IMR-90 (cell line): ENCODE data around the gene INHBC. TPM values are rescaled to one million over a fixed set of nuclear protein-coding genes. Genes with fewer than 3 reads are reported as not detected.

Source experiments
- ATAC-seq: fragments of 200-7000 bp; cut with Tn5 transposase; 2 replicates; pipeline ENCODE4 v1.9.1; 2020; ENCODE audit warnings: low read depth, mild to moderate bottlenecking, moderate library complexity
- BruUV-seq: library from RNA; stranded (reverse); fragments of 400-500 nt; replicated peaks from 2 replicates; lab custom pipeline; 2021; lab: Mats Ljungman, UMichigan
- CTCF ChIA-PET: fragments of 300-600 bp; formaldehyde crosslinking; extraction: SDS; loops from one replicate; lab custom pipeline; 2021; ENCODE audit warnings: antibody characterized with exemption; lab: Yijun Ruan, JAX
- POLR2A ChIA-PET: fragments of 300-600 bp; sonication (Branson Sonifier 250); formaldehyde crosslinking; loops from one replicate; lab custom pipeline; 2022; ENCODE audit warnings: antibody characterized with exemption; ENCODE audit not compliant: unreplicated experiment; lab: Charles Lee
- DNase-seq: peaks from one replicate; pipeline ENCODE4 v3.0.0; 2013
- H2AFZ ChIP-seq: replicated peaks from 2 replicates; pipeline ENCODE3; 2013; ENCODE audit warnings: low read length, mild to moderate bottlenecking; ENCODE audit not compliant: poor library complexity
- H2AK5ac ChIP-seq: 2 replicates; pipeline ENCODE4 v1.6.1; 2013; ENCODE audit warnings: low read depth, low read length, inconsistent platforms
- H2AK9ac ChIP-seq: replicated peaks from 2 replicates; pipeline ENCODE3; 2013; ENCODE audit warnings: mild to moderate bottlenecking, low read depth, low read length, moderate library complexity; ENCODE audit not compliant: poor library complexity
- H2BK120ac ChIP-seq: 2 replicates; pipeline ENCODE4 v1.6.1; 2013; ENCODE audit warnings: low read depth, low read length, inconsistent platforms
- H2BK15ac ChIP-seq: 3 replicates; pipeline ENCODE4 v1.6.1; 2013; ENCODE audit warnings: low read depth, low read length, inconsistent platforms
- H2BK20ac ChIP-seq: 2 replicates; pipeline ENCODE4 v1.6.1; 2013; ENCODE audit warnings: low read depth, mild to moderate bottlenecking, inconsistent platforms, low read length, moderate library complexity
- H2BK5ac ChIP-seq: 2 replicates; pipeline ENCODE4 v1.6.1; 2013; ENCODE audit warnings: mild to moderate bottlenecking, low read depth, low read length, inconsistent platforms; ENCODE audit not compliant: poor library complexity, severe bottlenecking
- H3K14ac ChIP-seq: replicated peaks from 2 replicates; pipeline ENCODE4 v1.6.1; 2013; ENCODE audit warnings: low read depth, low read length, inconsistent platforms
- H3K18ac ChIP-seq: 2 replicates; pipeline ENCODE4 v1.6.1; 2013; ENCODE audit warnings: low read depth, low read length, control low read depth
- H3K23ac ChIP-seq: 2 replicates; pipeline ENCODE4 v1.6.1; 2013; ENCODE audit warnings: low read depth, low read length, inconsistent platforms
- H3K27ac ChIP-seq: 2 replicates; pipeline ENCODE4 v1.5.1; 2013; ENCODE audit warnings: mild to moderate bottlenecking, control low read depth, low read length; ENCODE audit not compliant: insufficient read depth
- H3K27me3 ChIP-seq: 2 replicates; pipeline ENCODE4 v1.6.1; 2013; ENCODE audit warnings: low read length; ENCODE audit not compliant: control insufficient read depth, insufficient read depth
- H3K36me3 ChIP-seq: 2 replicates; pipeline ENCODE4 v1.6.1; 2013; ENCODE audit warnings: low read length, mixed read lengths; ENCODE audit not compliant: control insufficient read depth, insufficient read depth
- H3K4ac ChIP-seq: 2 replicates; pipeline ENCODE4 v1.6.1; 2013; ENCODE audit warnings: low read depth, low read length, inconsistent platforms
- H3K4me1 ChIP-seq: 2 replicates; pipeline ENCODE4 v1.6.1; 2013; ENCODE audit warnings: low read length, mixed read lengths; ENCODE audit not compliant: control insufficient read depth, insufficient read depth
- H3K4me2 ChIP-seq: 2 replicates; pipeline ENCODE4 v1.6.1; 2013; ENCODE audit warnings: low read depth, mild to moderate bottlenecking, control low read depth, low read length, moderate library complexity
- H3K4me3 ChIP-seq: 2 replicates; pipeline ENCODE4 v1.5.1; 2013; ENCODE audit warnings: low read depth, mild to moderate bottlenecking, control low read depth, low read length, moderate library complexity; ENCODE audit not compliant: insufficient read depth
- H3K56ac ChIP-seq: 2 replicates; pipeline ENCODE4 v1.6.1; 2013; ENCODE audit warnings: low read length, inconsistent platforms; ENCODE audit not compliant: insufficient read depth; ENCODE audit errors: extremely low read depth
- H3K79me1 ChIP-seq, 2 experiments: 2 replicates each; pipeline ENCODE4 v1.6.1; 2013; ENCODE audit warnings: low read length in 2 of 2, inconsistent platforms in 1 of 2, low read depth in 1 of 2
- H3K9ac ChIP-seq: 2 replicates; pipeline ENCODE4 v1.6.1; 2013; ENCODE audit warnings: low read depth, low read length, control low read depth
- H3K9me1 ChIP-seq: 2 replicates; pipeline ENCODE4 v1.6.1; 2013; ENCODE audit warnings: low read length, inconsistent platforms; ENCODE audit not compliant: insufficient read depth
- H3K9me3 ChIP-seq: 2 replicates; pipeline ENCODE4 v1.6.1; 2013; ENCODE audit warnings: low read length; ENCODE audit not compliant: control insufficient read depth, insufficient read depth
- H4K20me1 ChIP-seq: 2 replicates; pipeline ENCODE4 v1.6.1; 2013; ENCODE audit warnings: low read length, inconsistent platforms; ENCODE audit not compliant: insufficient read depth
- H4K5ac ChIP-seq: 2 replicates; pipeline ENCODE4 v1.6.1; 2013; ENCODE audit warnings: mild to moderate bottlenecking, low read depth, low read length, control low read depth
- H4K8ac ChIP-seq, 2 experiments: 2 replicates each; pipeline ENCODE4 v1.6.1; 2013; ENCODE audit warnings: low read depth in 2 of 2, low read length in 2 of 2, control low read depth in 1 of 2, inconsistent platforms in 1 of 2
- H4K91ac ChIP-seq: 2 replicates; pipeline ENCODE4 v1.6.1; 2013; ENCODE audit warnings: low read depth, low read length, inconsistent platforms; ENCODE audit not compliant: insufficient read depth
- ELK1 ChIP-seq: fragments of 150-350 bp; IDR thresholded peaks from 2 replicates; pipeline ENCODE4 v1.6.1; 2016; ENCODE audit warnings: low read depth, mild to moderate bottlenecking, low read length, moderate library complexity, borderline replicate concordance
- RFX5 ChIP-seq: IDR thresholded peaks from 2 replicates; pipeline ENCODE4 v1.8.0; 2012; ENCODE audit warnings: low read depth, mild to moderate bottlenecking, low read length, moderate library complexity
- whole genome bisulfite sequencing, 2 experiments: methylation state at CpG; one replicate each; pipeline versions ENCODE4 v1.1.5 to v1.1.7; 2013; ENCODE audit warnings: missing lambda C conversion rate in 2 of 2; ENCODE audit not compliant: insufficient read length in 1 of 2; ENCODE audit errors: extremely low coverage in 2 of 2; 5-methylcytosine and 5-hydroxymethylcytosine counted together
- dilution Hi-C: fragments of 300-500 bp; cut with HindIII; formaldehyde crosslinking; loops from one replicate; pipeline ENCODE4 v1.14.3; 2018; ENCODE audit warnings: low sequenced_read_pairs; ENCODE audit not compliant: unreplicated experiment
- in situ Hi-C: fragments of 300-500 bp; cut with MboI; formaldehyde crosslinking; loops from 3 replicates; pipeline ENCODE4 v1.14.3; 2019; ENCODE audit warnings: low sequenced_read_pairs, inconsistent platforms, mixed read lengths
- intact Hi-C: fragments of 100-400 bp; cut with micrococcal nuclease; formaldehyde crosslinking; loops from 2 replicates; pipeline ENCODE4 v1.10.0; 2022
- polyA plus RNA-seq, 3 experiments: library from polyadenylated mRNA; depleted of rRNA; stranded (reverse); fragments of >200 nt; gene quantifications; 2 replicates each; pipeline ENCODE4 v1.2.3, GENCODE V29; 2012; ENCODE audit warnings: low replicate concordance in 1 of 3
- total RNA-seq: library from RNA; depleted of rRNA; stranded (reverse); fragments of >200 nt; gene quantifications from 2 replicates; pipeline ENCODE4 v1.2.3, GENCODE V29; 2012

INHBC gene
- total and polyA plus RNA-seq, 2 of the 4 experiments (the other 2 are of a cell fraction) = 0.09 TPM; not detected in 1

DNA sequence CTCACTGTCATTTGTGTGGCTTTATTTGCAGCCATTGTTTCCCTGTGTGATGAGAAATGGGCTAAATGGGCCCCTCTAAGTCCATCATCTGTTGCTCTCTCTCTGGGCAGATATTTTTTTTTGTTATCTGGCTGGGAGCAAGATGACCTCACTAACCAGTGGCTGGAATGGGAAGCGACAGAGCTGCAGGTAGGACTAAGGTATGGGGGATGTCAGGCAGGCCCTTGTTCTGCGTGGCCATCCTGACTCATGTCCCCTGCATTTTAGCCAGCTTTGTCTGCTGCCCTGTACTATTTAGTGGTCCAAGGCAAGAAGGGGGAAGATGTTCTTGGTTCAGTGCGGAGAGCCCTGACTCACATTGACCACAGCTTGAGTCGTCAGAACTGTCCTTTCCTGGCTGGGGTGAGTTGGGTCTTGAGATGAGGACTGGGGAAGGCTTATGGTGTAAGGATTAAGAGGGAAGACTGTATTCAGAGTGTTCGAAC, 54.6 kb downstream of the INHBC start:
- Histone ChIP-seq H3K18ac (no peak overlapping the region), H2BK120ac (no peak overlapping the region), H3K4me3 (peak overlapping the region; percentile 89), H2BK20ac (no peak overlapping the region), H3K9me3 (no peaks in the 10 kb centered on the region), H2BK5ac (no peak overlapping the region), H3K9ac (peak overlapping the region; percentile 99), H2AK5ac (peak overlapping the region; percentile 93), H3K23ac (peak overlapping the region; percentile 99), H4K20me1 (peaks cover 23% of the 10 kb centered on the region; the same call in 1 of the 2 replicates), H3K36me3 (peaks cover 31% of the 10 kb centered on the region), H3K4me2 (peak overlapping the region; percentile 88), H3K9me1 (peaks cover 15% of the 10 kb centered on the region), H3K79me1 (peaks cover 33 to 51% of the 10 kb centered on the region in 2 experiments), H2BK15ac (no peak overlapping the region), H3K4me1 (peaks cover 6% of the 10 kb centered on the region), H4K91ac (no peak overlapping the region), H3K14ac (peak overlapping the region; percentile 95), H2AK9ac (peak overlapping the region; percentile 96), H2AFZ (peak overlapping the region; percentile 43), H3K27me3 (no peaks in the 10 kb centered on the region), H4K5ac (no peak overlapping the region), H3K4ac (no peak overlapping the region), H3K56ac (no peak overlapping the region; the same call in 1 of the 2 replicates), H3K27ac (peak overlapping the region; percentile 14; the same call in 1 of the 2 replicates), H4K8ac (no peak overlapping the region; a peak in 1 of 4 replicates)
- 83% methylated on average over 1 of the region's 5 CpGs; no CpG with 5 or more reads in 1 of the 2 experiments for WGBS, 2 experiments
- ATAC-seq = no peak
- in situ Hi-C loops (no loop called here), intact Hi-C loops (no loop called here), dilution Hi-C loops (no loop called here)
- POLR2A ChIA-PET = no interaction called here
- BruUV-seq = no TSS peak
- DNase-seq = peak; percentile 55
- CTCF ChIA-PET = no interaction called here
- TF ChIP-seq RFX5 = 0 out of 2 replicates have a peak, but pooled peaks have one; percentile 64
- no peak for TF ChIP-seq ELK1
